Epithelial cell of esophagus (primary cell): ENCODE data around the gene ZNF428.
A peak's percentile ranks its signal among the peaks of the same experiment; 100 is the strongest.

Experiments used
- DNase-seq: peaks from one replicate; pipeline ENCODE4 v3.0.0; 2010; ENCODE audit warnings: low read depth
- H3K4me3 ChIP-seq: 2 replicates; pipeline ENCODE4 v1.5.1; 2011; ENCODE audit warnings: mild to moderate bottlenecking, low read length, control low read depth
- CTCF ChIP-seq: IDR thresholded peaks from 2 replicates; pipeline ENCODE4 v1.5.1; 2011; ENCODE audit warnings: low read depth, mild to moderate bottlenecking, low read length, control low read depth, inconsistent platforms; ENCODE audit not compliant: insufficient read depth; ENCODE audit errors: missing control alignments

The ZNF428 gene, protein sequence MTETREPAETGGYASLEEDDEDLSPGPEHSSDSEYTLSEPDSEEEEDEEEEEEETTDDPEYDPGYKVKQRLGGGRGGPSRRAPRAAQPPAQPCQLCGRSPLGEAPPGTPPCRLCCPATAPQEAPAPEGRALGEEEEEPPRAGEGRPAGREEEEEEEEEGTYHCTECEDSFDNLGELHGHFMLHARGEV

DNA sequence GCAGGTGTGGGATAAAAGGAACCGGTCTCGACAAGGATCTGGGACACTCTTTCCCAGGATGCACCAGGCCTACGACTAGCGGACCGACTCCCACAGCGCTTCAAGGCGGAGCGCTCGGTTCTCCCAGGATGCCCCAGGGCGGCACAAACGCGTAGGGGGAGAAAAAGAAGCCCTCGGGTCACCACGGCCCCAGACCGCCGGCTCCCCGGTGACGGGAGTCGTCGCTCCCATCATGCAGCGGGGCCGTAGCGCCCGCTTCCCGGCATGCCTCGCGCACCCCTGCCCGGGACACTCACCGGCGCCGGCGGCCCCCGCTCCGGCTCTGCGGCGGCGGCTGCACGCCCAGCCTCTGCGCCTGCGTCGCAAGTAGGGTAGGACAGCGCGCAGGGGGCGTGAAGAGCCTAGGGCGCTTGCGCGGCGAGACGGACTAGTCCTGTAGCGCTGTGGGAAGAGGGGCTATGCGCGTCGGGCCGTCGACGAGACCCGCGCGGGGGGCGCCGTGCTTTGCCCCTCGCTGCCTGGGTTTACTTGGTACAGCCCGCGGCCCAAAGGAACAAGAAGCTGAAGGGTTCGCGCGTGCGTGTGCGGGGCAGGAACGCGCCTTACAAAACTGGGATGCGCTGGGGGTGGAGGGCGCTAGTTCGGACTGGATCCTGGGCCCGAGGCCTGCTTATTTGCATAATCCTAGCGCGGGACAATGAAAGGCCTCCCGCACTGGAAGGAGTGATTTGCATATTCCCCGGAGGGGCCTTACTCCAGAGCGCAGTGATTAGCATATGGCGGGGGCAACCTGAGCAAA lies at the start of gene ZNF428:
Gene ZNF428, minus strand, starts transcription at position 368 of the 799 bp plus-strand sequence. CDS start 5,325 bp downstream, outside the sequence.
- TF ChIP-seq CTCF = peak; percentile 1
- DNase-seq = peak; percentile 83
- H3K4me3 ChIP-seq = peak within 1 kb of the TSS; percentile 75

DNA sequence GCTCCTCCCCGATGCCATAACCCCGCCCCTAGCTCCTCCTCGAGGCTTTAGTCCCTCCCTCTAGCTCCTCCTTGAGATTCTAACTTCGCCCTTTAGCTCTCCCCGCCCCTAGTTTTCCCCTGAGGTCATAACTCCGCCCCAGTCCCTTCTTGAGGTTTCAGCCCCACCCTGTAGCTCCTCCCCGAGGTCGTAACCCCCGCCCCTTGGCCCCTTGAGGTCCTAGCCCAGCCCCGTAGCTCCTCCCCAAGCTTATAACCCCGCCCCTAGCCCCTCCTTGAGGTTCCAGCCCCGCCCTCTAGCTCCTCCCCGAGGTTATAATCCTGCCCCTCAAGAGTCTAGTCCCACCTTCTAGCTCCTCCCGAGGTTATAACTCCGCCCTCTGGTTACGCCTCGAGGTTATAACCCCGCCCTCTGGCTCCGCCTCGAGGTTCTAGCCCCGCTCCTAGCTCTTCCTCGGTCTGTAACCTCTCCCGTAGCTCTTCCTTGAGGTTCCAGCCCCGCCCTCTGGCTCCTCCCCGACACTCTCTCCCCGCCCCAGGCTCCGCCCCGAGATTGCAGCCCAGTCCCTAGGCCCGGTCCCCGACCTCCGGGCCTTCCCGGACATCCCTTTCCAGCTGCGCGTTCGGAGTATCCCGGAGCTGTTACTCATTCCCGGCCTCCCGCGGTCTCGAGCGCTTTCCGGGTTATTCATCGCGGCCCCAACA lies 49.1 kb upstream of the ZNF428 start:
- DNase-seq = peak; percentile 100
- peak overlapping the region; percentile 63 for H3K4me3 ChIP-seq
- TF ChIP-seq CTCF = no peak

DNA sequence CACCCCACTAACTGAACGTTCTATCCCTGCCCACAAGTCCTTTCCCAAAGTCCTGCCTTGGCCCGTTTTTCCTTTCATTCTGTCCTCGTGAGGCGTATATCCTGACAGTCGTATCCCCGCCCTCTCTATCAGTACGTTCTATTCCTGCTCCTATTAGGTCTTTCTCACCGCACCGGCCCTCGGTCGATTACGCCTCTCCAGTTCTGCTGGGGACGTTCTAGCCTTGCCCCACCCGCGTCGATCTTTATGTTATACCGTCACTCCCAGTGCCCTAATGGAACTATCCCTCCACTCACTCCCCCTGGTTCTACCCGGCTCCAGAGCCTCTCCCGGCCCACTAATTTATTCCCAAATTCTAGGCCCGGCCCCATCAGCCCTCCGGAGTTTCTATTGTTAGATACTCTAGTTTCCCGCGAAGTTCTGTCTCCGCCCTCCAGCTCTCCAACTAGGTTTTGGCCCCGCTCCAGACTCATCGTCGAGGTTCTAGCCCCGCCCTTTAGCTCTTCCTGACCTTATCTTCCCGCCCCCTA lies 48.5 kb upstream of the ZNF428 start:
- H3K4me3 ChIP-seq = peak overlapping the region; percentile 45
- TF ChIP-seq CTCF = no peak
- no peak for DNase-seq

- no peak for TF ChIP-seq CTCF
- H3K4me3 ChIP-seq = peak overlapping the region; percentile 45
- no peak for DNase-seq
These were observed 47.9 kb upstream of the ZNF428 start for GRCh38 chr19:43667126-43667875.

- no peak for DNase-seq
These were observed 44.6 kb upstream of the ZNF428 start for GRCh38 chr19:43664018-43664417.

More at GRCh38 chr19:43664018-43664417, 44.6 kb upstream of the ZNF428 start:
- H3K4me3 ChIP-seq = no peak overlapping the region
- TF ChIP-seq CTCF = no peak
